ENCODE results near the gene MPO. TPM values are rescaled to one million over a fixed set of nuclear protein-coding genes. Genes with fewer than 3 reads are reported as not detected.

Gene MPO
- polyA plus RNA-seq, 2 donors: 0.02 TPM; not detected in 1

GRCh38 chr17:58227733-58228132, 53.0 kb downstream of the MPO start:
- no peaks in the 10 kb centered on the region for H3K36me3 ChIP-seq (ENCODE audit: control insufficient read depth in 2 of 2, insufficient read depth in 2 of 2, low read length in 1 of 2)
- 78 to 83% methylated on average over 3 of the region's 3 CpGs for WGBS, 2 donors

GRCh38 chr17:58224315-58224714, 56.4 kb downstream of the MPO start:
- 44 to 48% methylated on average over 1 of the region's 1 CpG for WGBS, 2 donors

More at GRCh38 chr17:58227733-58228132, 53.0 kb downstream of the MPO start:
- no peak overlapping the region for H3K4me3 ChIP-seq (ENCODE audit: low read depth in 1 of 2, low read length in 2 of 2)
- no peak overlapping the region for H3K27ac ChIP-seq (ENCODE audit: low read depth in 2 of 2, low read length in 1 of 2)
- H3K27me3 ChIP-seq (ENCODE audit: control insufficient read depth in 1 of 2, insufficient read depth in 2 of 2, low read length in 2 of 2): no peaks in the 10 kb centered on the region
- H3K9me3 ChIP-seq (ENCODE audit: control insufficient read depth in 2 of 2, insufficient read depth in 1 of 2, low read depth in 1 of 2, low read length in 1 of 2): no peaks in the 10 kb centered on the region
- H3K4me1 ChIP-seq (ENCODE audit: control insufficient read depth in 2 of 2, insufficient read depth in 2 of 2, low read length in 1 of 2): no peaks in the 10 kb centered on the region

More at GRCh38 chr17:58224315-58224714, 56.4 kb downstream of the MPO start:
- Histone ChIP-seq H3K36me3 (ENCODE audit: control insufficient read depth in 2 of 2, insufficient read depth in 2 of 2, low read length in 1 of 2) (no peaks in the 10 kb centered on the region), H3K27ac (ENCODE audit: low read depth in 2 of 2, low read length in 1 of 2) (no peak overlapping the region), H3K4me1 (ENCODE audit: control insufficient read depth in 2 of 2, insufficient read depth in 2 of 2, low read length in 1 of 2) (no peaks in the 10 kb centered on the region), H3K4me3 (ENCODE audit: low read depth in 1 of 2, low read length in 2 of 2) (no peak overlapping the region), H3K27me3 (ENCODE audit: control insufficient read depth in 1 of 2, insufficient read depth in 2 of 2, low read length in 2 of 2) (no peaks in the 10 kb centered on the region), H3K9me3 (ENCODE audit: control insufficient read depth in 2 of 2, insufficient read depth in 1 of 2, low read depth in 1 of 2, low read length in 1 of 2) (no peaks in the 10 kb centered on the region)

Other genes starting within 250 kb of the MPO start
- 10 to 100 TPM; 14.8 to 15.3 TPM for gene DYNLL2, start 197.5 kb downstream of the MPO start, polyA plus RNA-seq
- under 1 TPM in 1 of 2 donors, not detected in 1; under 0.01 TPM for gene OR4D1, start 132.6 kb downstream of the MPO start, polyA plus RNA-seq
- not detected for gene OR4D2, start 114.0 kb downstream of the MPO start, polyA plus RNA-seq
- gene EPX, start 88.2 kb downstream of the MPO start, polyA plus RNA-seq: not detected
- 10 to 100 TPM in 1 of 2 donors, 1 to 10 TPM in 1; 7.8 to 10.2 TPM for gene MKS1, start 61.7 kb downstream of the MPO start, polyA plus RNA-seq
- not detected for gene LPO, start 42.4 kb downstream of the MPO start, polyA plus RNA-seq
- 10 to 100 TPM in 1 of 2 donors, 1 to 10 TPM in 1; 7.3 to 14.9 TPM for gene TSPOAP1, start 47.9 kb upstream of the MPO start, polyA plus RNA-seq
- gene SUPT4H1, start 71.3 kb upstream of the MPO start, polyA plus RNA-seq: 10 to 100 TPM; 39.9 to 80.8 TPM
- gene RNF43, start 136.6 kb upstream of the MPO start, polyA plus RNA-seq: 1 to 10 TPM; 5.7 to 7.5 TPM
- gene HSF5, start 207.5 kb upstream of the MPO start, polyA plus RNA-seq: under 1 TPM; 0.01 to 0.02 TPM
- 10 to 100 TPM in 1 of 2 donors, 1 to 10 TPM in 1; 9.1 to 15.3 TPM for gene MTMR4, start 233.7 kb upstream of the MPO start, polyA plus RNA-seq